Measurements from ENCODE around the gene OGT. TPM values are rescaled to one million over a fixed set of nuclear protein-coding genes. Genes with fewer than 3 reads are reported as not detected.

Gene OGT
- total RNA-seq, 4 donors from 2014 or later: 168 to 233 (median 191) TPM

- TF ChIP-seq CTCF (IDR thresholded peaks at IDR 0.05; ENCODE audit: low read depth): no peak
Measured at GRCh38 chrX:71604796-71605568, 72.1 kb downstream of the OGT start.

- no peak for TF ChIP-seq CTCF (IDR thresholded peaks at IDR 0.05; ENCODE audit: low read depth)
Measured at GRCh38 chrX:71606536-71607216, 73.8 kb downstream of the OGT start.

- TF ChIP-seq CTCF (IDR thresholded peaks at IDR 0.05; ENCODE audit: low read depth): no peak
Measured at GRCh38 chrX:71607488-71607887, 74.6 kb downstream of the OGT start.

- TF ChIP-seq CTCF (IDR thresholded peaks at IDR 0.05; ENCODE audit: low read depth): no peak
Measured at GRCh38 chrX:71609095-71609750, 76.3 kb downstream of the OGT start.

GRCh38 chrX:71612256-71612655 is 79.4 kb downstream of the OGT start:
- TF ChIP-seq CTCF (IDR thresholded peaks at IDR 0.05; ENCODE audit: low read depth): no peak

- no peak for TF ChIP-seq CTCF (IDR thresholded peaks at IDR 0.05; ENCODE audit: low read depth)
Measured at GRCh38 chrX:71615056-71615455, 82.2 kb downstream of the OGT start.

- TF ChIP-seq CTCF (IDR thresholded peaks at IDR 0.05; ENCODE audit: low read depth): no peak
Measured at GRCh38 chrX:71615954-71616353, 83.0 kb downstream of the OGT start.
